ENCODE results near the gene HSPBAP1.
A peak's percentile ranks its signal among the peaks of the same experiment; 100 is the strongest.

Gene HSPBAP1, protein sequence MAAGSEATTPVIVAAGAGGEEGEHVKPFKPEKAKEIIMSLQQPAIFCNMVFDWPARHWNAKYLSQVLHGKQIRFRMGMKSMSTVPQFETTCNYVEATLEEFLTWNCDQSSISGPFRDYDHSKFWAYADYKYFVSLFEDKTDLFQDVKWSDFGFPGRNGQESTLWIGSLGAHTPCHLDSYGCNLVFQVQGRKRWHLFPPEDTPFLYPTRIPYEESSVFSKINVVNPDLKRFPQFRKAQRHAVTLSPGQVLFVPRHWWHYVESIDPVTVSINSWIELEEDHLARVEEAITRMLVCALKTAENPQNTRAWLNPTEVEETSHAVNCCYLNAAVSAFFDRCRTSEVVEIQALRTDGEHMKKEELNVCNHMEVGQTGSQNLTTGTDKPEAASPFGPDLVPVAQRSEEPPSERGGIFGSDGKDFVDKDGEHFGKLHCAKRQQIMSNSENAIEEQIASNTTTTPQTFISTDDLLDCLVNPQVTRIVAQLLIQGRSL

DNA sequence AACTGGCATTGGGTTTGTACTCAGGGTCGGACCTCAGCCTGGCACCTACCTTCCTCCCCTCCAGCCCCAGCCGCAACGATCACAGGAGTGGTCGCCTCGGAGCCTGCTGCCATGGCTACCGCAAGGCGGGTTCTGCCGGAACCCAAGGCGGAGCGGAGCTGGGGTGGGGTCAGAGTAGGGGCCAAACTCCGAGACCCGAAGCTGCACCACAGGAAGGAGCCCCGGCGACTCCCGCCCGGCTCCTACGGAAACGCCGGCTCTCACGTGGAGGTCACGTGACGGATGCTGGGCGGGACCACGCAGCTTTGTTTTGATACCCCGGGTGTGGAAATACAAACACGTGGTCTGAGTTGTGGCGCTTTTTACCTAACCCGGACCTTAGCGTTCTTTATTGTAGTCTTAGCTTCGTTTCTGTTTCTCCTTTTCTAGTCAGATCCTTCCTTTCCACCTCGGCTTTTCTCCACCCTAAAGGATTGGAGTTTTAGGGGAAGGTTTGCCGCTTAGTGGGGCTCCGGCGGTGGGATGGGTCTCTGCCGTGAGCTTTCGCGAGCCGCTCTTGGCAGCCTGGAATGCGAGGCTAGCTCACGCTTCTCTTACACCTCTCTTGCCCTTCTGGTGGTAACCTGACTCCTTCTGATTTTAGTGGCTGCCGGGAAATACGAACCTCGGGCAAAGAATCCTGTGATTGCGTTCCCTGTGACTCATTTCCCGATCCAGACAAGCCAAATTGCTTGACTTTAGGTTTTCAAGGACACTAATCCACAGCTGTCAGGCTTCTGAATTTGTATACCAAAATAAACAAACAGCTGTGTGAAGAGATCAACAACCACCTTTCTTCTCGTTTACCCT, at the start of gene HSPBAP1:
Gene HSPBAP1, minus strand, starts transcription at position 264 of the 849 bp plus-strand sequence. Its CDS starts 151 bp downstream, at position 113.
- DNase-seq (ENCODE audit: low read depth in 2 of 2), result peak; percentile 83 to 88

DNA sequence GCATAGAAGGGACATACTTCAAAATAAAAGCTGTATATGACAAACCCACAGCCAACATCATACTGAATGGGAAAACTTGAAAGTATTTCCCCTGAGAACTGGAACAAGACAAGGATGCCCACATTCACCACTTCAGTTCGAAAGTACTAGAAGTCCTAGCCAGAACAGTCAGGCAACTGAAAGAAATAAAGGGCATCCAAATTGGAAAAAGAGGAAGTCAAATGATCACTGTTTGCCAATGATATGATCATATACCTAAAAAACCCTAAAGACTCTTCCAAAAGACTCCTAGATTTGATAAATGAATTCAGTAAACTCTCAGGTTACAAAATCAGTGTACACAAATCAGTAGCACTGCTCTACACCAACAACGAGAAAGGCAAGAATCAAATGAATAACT, 42.0 kb upstream of the HSPBAP1 start:
- no peak for DNase-seq (ENCODE audit: low read depth in 2 of 2)

DNA sequence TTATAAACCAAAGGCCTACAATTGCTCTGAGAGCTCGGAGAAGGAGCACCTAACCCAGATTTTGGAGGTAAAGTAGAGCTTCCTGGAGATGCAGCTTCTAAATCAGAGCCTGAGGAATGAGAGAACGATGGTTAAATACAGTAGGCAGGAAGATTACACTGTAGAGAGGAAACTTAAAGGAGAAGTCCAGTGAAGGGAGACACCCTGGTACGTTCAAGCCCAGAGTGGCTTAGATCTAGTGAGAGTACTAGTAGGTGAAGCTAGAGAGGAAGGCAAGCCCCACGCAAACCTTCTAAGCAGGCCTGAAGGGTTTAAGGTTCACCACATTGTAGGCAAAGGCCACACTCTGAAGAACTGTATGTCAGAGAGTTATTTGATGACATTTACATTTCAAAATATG, 34.6 kb upstream of the HSPBAP1 start:
- no peak for DNase-seq (ENCODE audit: low read depth in 2 of 2)

DNA sequence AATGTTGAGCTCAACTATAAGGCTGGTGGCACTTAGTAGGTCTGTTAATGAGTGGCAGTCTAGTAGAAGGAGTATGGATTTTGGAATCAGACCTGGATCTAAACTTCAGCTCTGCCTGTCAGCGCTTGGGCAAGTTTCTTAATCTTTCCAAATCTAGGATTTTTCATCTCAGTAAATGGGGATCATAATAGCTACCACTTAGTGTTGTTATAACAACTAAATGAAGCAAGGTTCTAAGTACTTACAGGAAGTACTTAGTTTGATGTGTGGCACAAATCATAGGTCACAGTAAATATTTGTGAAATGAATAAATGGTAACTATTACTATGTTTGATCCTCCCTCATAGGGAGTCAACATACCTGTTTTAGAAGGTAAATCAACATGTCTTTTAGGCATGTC, 32.6 kb upstream of the HSPBAP1 start:
- no peak for DNase-seq (ENCODE audit: low read depth in 2 of 2)

DNA sequence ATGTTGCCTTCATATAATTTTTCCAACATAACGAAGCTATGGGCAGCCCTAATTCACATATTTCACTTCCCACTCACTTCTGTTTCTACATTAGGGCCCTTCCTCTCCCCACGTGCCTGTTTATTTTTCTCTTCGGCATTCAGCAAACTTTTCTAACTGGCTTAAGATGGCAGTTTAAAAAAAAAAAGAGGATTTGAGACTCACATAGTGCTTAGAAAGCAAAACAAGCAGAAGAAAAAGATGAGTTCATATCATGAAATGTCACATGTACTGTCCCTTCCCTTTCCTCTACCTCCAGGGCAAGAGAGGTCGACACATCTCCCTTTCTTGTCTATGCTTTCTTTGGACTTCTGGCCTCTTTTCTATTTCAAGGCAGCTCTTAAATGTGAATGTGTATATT, 31.8 kb upstream of the HSPBAP1 start:
- DNase-seq (ENCODE audit: low read depth in 2 of 2), result no peak

DNA sequence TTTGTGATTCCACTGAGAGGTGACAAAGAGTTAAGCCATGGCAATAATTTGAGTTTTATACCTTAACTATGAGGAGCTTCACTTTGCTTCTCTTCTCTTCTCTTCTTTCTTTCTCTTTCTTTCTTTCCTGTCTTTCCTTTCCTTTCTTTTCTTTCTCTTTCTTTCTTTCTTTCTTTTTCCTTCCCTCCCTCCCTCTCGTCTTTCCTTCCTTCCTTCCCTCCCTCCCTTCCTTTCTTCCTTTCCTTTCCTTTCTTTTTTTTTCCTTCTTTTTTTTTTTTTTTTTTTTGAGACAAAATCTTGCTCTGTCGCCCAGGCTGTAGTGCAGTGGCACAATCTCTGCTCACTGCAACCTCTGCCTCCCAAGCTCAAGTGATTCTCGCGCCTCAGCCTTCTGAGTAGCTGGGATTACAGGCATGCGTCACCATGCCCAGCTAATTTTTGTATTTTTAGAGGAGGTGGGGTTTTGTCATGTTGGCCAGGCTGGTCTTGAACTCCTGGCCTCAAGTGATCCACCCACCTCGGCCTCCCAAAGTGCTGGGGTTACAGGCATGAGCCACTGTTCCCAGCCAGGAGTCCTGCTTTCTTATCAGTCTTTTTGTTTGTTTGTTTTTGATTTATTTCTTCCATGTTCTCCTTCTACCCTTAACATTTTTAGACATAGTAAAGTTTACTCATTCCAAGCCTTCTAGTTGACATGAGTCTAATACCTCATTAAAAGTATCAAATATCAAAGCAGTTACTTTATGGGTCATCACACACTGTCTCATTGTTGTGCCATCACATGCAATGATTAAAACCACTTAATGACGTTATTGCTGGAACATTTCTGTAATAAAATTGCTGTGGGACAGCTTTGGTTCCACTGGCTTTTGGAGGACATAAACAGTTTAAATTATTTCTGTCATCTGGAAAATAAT, 31.1 kb upstream of the HSPBAP1 start:
- DNase-seq (ENCODE audit: low read depth in 2 of 2), result no peak

DNA sequence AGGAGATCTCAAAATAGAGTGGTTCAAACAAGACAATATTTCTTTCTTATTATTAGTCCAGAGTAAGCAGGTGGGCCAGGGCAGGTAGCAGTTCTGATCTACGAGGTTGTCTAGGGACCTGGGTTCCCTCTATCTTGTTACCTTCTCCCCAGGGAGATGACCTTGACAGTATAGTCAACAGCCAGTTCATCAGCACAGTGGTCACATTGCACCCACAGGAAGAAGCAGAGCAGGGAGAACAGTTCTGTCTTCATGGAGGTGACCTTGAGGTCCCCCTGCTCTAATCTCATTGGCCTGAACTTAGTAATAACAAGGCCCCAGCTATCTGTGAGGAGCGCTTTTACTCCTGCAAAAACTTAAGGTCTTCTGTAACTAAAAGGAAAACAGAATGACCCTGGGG, 23.0 kb upstream of the HSPBAP1 start:
- no peak for DNase-seq (ENCODE audit: low read depth in 2 of 2)

DNA sequence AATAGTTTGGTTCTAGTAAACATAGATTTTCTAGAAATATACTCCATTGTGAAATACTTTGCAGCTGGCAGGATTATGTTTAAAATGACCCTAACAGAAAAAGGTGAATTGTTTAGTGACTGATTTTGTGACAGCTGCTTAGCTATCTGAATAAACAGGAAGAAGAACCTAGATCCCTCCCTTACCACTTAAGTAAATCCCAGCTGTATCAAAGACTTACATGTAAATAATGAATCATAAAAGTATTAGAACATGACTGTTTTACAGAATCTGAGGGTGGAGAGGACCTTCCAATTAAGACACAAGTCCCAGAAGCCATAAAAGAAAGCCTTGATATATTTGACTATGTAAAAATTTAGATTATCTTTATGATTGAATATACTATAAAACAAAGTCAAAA, 17.1 kb upstream of the HSPBAP1 start:
- no peak for DNase-seq (ENCODE audit: low read depth in 2 of 2)

DNA sequence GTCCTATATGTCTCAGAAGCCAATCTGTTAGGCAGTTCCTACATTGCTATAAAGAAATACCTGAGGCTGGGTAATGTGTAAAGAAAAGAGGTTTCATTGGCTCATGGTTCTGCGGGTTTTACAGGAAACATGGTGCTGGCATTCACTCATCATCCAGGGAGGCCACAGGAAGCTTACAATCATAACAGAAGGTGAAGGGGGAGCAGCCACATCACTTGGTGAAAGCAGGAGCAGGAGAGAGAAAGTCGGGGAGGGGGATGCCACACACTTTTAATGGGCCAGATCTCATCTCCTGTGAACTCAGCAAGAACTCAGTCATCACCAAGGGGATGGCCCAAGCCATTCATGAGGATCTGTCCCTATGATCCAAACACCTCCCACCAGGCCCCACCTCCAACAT, 10.3 kb upstream of the HSPBAP1 start:
- no peak for DNase-seq (ENCODE audit: low read depth in 2 of 2)

DNA sequence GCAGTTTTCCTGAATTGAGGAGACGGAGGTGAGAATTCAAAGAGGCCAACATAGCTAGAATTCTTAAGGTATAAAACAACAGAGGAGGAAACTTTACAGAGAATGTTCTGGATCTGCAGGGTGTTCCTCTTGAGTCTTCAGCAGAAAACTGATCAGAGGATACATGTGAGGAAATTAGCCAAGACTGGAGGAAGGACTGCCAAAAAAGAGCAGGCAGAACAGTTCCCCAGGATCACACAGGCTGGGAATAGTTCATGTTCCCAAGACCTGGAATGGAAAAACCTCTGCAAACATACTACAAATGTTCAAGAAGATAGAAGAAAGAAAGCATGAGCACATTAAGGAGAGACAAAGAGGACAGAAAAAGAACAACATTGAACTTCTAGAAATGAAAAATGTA, 8.7 kb upstream of the HSPBAP1 start:
- DNase-seq (ENCODE audit: low read depth in 2 of 2), result no peak

DNA sequence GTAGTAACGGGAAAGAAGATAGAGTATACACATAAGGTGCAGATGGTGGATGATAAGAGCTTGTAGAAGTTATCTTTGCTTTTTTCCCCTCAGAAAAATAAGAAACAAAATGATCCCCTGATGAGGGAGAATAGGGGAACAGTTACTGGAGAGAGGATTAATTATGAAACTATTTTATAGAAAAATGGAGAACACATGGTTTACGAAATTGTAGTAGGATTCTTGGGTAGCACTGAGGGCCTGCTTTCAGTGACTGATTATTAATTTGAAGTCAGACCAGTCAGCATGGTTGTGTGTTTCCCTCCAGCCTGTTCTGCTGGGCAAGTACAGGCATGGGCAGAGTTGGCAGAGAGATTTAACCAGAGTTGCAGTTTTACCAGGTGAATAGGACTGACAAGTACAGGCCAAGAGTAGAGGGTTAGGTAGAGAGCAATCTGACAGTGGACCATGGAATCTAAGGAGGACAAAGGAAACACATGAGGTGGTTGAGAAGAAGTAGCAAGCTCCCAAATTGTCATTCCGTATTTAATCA, 7.1 kb upstream of the HSPBAP1 start:
- no peak for DNase-seq (ENCODE audit: low read depth in 2 of 2)

DNA sequence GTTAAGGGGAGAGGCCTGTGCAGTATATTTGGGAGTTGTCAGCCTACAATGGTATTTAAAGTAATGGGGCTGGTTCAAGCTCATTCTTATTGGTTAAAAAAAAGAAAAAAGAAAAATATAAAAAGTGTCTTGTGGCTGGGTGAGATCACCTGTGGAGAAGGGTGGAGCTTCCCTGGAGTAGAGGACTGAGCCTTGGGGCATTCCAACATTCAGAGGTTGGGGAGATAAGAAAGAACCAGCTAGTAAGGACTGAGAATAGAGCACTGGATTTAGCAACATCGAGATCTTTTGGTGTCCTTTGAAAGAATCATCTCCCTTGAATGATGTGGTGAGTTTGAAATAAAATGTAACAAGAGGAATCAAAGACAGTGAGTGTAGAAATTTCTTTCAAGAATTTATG, 6.4 kb upstream of the HSPBAP1 start:
- DNase-seq (ENCODE audit: low read depth in 2 of 2), result no peak

DNA sequence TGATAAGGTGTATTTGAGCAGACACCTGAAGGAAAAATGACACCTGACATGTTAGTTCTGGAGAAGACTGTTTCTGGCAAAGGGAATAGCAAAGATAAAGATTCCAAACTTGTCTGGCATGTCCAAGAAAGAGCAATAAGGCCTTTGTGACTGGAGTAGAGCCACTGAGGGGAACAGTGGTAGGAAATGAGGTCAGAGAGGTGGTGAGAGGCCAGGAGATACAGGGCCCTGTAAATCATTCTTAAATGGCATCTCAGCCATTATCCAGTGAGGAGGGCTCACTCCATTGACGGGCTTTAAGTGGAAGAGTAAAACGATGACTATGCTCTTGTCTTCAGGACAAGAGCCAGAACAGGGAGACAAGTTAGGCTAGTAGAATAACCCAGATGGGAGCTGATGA, 5.7 kb upstream of the HSPBAP1 start:
- no peak for DNase-seq (ENCODE audit: low read depth in 2 of 2)

DNA sequence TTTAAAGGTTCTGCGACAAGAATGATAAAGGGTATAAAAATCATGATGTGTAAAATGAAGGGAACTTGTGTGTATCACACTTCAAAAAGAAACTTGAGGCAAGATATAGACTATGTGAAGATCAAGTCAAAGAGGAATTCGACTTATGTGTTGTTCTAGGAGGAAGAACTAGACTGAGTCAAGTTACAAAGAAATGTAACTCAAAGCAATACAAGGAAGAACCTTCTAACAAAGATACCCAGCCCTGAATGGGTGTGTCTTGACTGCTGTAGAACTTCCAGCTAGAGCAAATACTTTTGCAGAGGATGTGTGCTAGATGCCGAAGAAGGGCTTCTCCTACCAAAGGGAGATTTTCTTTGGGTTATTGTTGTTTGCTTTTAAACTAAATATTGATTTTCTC, 3.7 kb upstream of the HSPBAP1 start:
- no peak for DNase-seq (ENCODE audit: low read depth in 2 of 2)

DNA sequence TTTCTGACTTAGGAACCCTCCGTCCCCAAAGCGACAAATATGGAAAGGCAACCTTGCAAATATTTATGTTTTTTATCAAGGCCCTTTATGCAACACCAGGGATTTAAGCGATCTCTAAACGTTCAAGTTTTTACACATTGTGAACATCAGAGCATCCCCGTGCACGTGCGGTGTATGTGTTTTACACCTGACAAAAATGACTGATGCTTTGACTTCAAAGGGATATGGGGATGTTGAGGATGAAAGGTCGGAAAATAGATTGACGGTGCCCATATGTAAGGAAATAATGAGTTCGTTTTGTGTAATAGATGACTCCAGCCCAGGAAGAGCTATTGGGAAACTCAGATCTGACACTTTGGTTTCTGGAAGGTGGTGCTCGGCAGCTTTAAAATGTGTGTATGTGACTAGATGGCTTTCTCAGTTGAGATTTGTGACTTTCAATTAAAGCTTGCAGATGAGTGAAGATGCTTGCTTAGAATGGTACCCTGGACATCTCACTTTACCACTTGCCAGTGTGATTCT, 2.1 kb upstream of the HSPBAP1 start:
- no peak for DNase-seq (ENCODE audit: low read depth in 2 of 2)

DNA sequence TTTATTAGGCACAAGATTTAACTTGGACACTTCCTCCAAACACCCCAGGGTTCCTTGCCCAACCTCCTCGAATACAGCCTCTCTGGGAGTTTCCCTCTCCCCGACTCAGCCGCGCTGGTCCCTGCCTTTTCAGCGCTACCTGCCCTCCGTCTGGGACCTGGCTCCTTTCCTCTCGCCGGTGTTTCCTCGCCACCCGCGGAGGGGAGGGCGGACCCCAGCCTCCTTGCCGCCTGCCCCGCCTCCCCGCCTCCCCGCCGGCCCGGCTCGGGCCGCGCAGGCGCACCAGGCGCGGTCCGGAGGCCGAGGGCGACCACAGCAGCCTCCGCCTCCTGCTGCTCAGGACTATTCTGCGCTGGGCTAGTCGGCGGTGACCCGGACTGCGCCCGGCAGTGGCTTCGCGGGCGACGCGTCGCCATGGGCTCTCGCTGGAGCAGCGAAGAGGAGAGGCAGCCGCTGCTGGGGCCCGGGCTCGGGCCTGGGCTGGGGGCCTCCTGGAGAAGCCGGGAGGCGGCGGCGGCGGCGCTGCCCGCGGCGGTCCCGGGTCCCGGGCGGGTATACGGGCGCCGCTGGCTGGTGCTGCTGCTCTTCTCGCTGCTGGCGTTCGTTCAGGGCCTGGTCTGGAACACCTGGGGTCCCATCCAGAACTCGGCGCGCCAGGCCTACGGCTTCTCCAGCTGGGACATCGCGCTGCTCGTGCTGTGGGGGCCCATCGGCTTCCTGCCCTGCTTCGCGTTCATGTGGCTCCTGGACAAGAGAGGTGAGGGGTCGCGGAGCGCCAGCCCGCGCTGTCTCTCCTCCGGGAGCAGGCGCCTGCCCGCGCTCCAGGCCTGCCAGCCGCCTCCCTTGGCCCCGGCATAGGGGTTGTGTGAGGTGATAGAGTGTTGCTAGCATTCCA, 1.4 kb upstream of the HSPBAP1 start, which contains the start of gene SLC49A4:
Gene SLC49A4, plus strand, starts transcription at position 291 of the 895 bp plus-strand sequence. Its CDS starts 124 bp downstream, at position 415.
- peak; percentile 14 to 65 for DNase-seq (ENCODE audit: low read depth in 2 of 2)

DNA sequence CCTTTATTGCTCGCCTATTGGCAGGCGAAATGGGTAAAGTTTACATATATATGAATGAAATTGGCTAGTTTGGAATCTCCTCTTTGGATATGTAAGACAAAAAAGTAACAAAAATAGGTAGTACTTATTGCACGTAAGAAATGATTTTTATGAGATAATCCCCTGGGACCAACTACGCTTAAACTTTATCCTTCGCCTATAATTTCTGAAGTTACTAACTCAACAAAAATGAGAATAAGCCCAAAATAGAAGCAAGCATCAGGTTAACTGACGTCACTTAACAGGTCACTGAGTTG, 800 bp upstream of the HSPBAP1 start:
- no peak for DNase-seq (ENCODE audit: low read depth in 2 of 2)

DNA sequence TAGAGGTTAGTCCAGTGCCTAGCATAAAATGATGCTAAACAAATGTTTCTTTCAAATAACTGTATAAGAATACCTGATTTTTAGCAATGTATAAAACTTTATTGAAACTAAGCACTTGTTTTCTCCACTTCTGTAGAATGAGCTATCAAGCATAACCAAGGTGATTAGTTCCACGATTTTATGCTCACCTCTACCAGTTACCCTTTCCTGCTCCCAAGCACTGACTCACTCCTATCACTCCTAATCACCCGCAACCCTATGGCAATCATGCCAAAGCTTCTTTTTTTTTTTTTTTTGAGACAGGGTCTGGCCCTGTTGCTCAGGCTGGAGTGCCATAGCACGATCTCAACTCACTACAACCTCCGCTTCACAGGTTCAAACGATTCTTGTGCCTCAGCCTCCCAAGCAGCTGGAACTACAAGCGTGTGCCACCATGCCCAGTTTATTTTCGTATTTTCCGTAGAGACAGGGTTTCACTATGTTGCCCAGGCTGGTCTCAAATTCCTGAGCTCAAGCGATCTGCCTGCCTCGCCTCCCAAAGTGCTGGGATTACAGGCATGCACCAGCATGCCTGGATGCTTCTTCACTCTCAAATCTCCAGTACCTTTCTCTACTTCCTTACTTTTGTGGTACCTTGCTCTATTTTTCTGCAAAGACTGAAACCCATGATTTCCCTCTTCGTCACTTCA, 3.9 kb downstream of the HSPBAP1 start:
- DNase-seq (ENCODE audit: low read depth in 2 of 2), result no peak

DNA sequence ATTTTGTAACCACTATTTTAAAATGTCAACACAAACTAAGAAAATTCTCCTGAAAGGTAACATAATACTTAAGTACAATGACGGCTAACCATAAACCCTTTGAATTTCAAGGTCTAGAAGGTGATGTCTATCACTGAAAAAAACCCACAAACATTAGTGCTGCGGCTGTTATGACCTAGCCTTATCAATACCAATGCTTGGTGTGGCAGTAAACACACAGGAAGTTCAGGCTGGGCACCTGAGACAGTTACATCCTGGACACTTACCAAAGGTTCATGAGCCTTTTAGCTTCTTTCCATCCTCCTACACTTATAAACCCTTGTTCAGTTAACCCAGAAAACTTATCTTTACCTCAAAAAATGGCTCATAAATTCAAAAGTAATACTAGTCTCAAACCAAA, 5.8 kb downstream of the HSPBAP1 start:
- DNase-seq (ENCODE audit: low read depth in 2 of 2), result no peak

DNA sequence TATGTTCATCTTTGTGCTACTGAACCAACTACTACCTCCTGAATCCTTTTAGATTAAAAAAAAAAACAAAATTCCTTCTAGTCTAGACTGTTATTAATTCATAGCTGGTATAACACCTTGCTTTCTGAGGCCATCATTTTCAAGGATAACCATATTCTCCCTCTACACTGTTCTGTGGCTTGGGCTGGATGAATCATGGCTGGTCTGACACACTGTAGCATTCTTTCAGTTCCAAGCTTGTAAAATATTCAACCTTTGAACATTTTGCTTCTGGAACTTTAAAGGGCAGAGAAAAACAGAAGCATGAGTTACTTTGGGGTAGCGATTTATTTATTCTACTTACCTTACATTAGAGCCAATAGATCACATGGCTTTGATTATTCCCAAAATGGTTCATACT, 7.6 kb downstream of the HSPBAP1 start:
- no peak for DNase-seq (ENCODE audit: low read depth in 2 of 2)

All from stimulated activated CD8-positive, alpha-beta memory T cell treated with anti-CD3 and anti-CD28 coated beads, Interleukin-7, amount 100 ng/mL, for 4 hours (primary cell).